ENCODE results near the gene CBLN4. TPM values are rescaled to one million over a fixed set of nuclear protein-coding genes. Genes with fewer than 3 reads are reported as not detected.

CBLN4 gene
- total and polyA plus RNA-seq, 12 donors: not detected

GRCh38 chr20:56004611-56005388 is 519 bp downstream of the CBLN4 start:
- Histone ChIP-seq H3K4me1 (peaks cover 0 to 11% (median 0%) of the 10 kb centered on the region in 9 donors), H3K27ac (no peak overlapping the region), H3K4me3 (peak overlapping the region in 3 of 10 donors; percentile 1 to 8 (median 7)), H3K36me3 (no peaks in the 10 kb centered on the region), H3K27me3 (peaks cover 17 to 81% (median 63%) of the 10 kb centered on the region in 7 donors), H3K9me3 (no peaks in the 10 kb centered on the region)
- no peak for TF ChIP-seq CTCF (IDR thresholded peaks at IDR 0.05)
- intact Hi-C loops (cut with DNase I): no loop called here
- 1 to 3% methylated on average over 70 of the region's 70 CpGs for WGBS, 2 donors
- no peak for DNase-seq
- no peak for ATAC-seq

GRCh38 chr20:56004007-56004406 is 1.3 kb downstream of the CBLN4 start:
- Histone ChIP-seq H3K27me3 (peaks cover 17 to 81% (median 63%) of the 10 kb centered on the region in 7 donors), H3K4me3 (no peak overlapping the region), H3K4me1 (peaks cover 0 to 11% (median 0%) of the 10 kb centered on the region in 9 donors), H3K27ac (no peak overlapping the region), H3K36me3 (no peaks in the 10 kb centered on the region), H3K9me3 (no peaks in the 10 kb centered on the region)
- no peak for DNase-seq
- peak in 1 of 8 donors; percentile 29 for ATAC-seq
- 1% methylated on average over 41 of the region's 41 CpGs for WGBS, 2 donors
- TF ChIP-seq CTCF (IDR thresholded peaks at IDR 0.05): no peak
- intact Hi-C loops (cut with DNase I): no loop called here

- no peak for DNase-seq
- H3K27ac ChIP-seq: no peak overlapping the region
- H3K27me3 ChIP-seq: peaks cover 17 to 81% (median 63%) of the 10 kb centered on the region in 7 donors
- no peak for TF ChIP-seq CTCF (IDR thresholded peaks at IDR 0.05)
- no peaks in the 10 kb centered on the region for H3K9me3 ChIP-seq
- WGBS, 2 donors: 3 to 4% methylated on average over 38 of the region's 38 CpGs
- ATAC-seq: no peak
- H3K4me1 ChIP-seq: peaks cover 0 to 11% (median 0%) of the 10 kb centered on the region in 9 donors
- intact Hi-C loops (cut with DNase I): no loop called here
- no peak overlapping the region for H3K4me3 ChIP-seq
- H3K36me3 ChIP-seq: no peaks in the 10 kb centered on the region
Observed at GRCh38 chr20:56002908-56003800, 2.2 kb downstream of the CBLN4 start.

GRCh38 chr20:56001890-56002289 is 3.4 kb downstream of the CBLN4 start:
- DNase-seq (no peak), ATAC-seq (no peak)

More at GRCh38 chr20:56001890-56002289, 3.4 kb downstream of the CBLN4 start:
- Histone ChIP-seq H3K36me3 (no peaks in the 10 kb centered on the region), H3K4me3 (no peak overlapping the region), H3K9me3 (no peaks in the 10 kb centered on the region), H3K27ac (no peak overlapping the region), H3K27me3 (peaks cover 17 to 71% (median 59%) of the 10 kb centered on the region in 7 donors), H3K4me1 (peaks cover 0 to 11% (median 0%) of the 10 kb centered on the region in 9 donors)
- intact Hi-C loops (cut with DNase I): no loop called here
- no peak for TF ChIP-seq CTCF (IDR thresholded peaks at IDR 0.05)
- 63 to 64% methylated on average over 3 of the region's 3 CpGs for WGBS, 2 donors
